ENCODE measurements around the gene RMDN2. TPM values are rescaled to one million over a fixed set of nuclear protein-coding genes. Genes with fewer than 3 reads are reported as not detected.

The RMDN2 gene
- total and polyA plus RNA-seq, 9 of the 15 experiments (the other 6 are each of a cell fraction or from before 2014, with no cell fraction given) = 1.5 to 4.3 (median 2.3) TPM

DNA sequence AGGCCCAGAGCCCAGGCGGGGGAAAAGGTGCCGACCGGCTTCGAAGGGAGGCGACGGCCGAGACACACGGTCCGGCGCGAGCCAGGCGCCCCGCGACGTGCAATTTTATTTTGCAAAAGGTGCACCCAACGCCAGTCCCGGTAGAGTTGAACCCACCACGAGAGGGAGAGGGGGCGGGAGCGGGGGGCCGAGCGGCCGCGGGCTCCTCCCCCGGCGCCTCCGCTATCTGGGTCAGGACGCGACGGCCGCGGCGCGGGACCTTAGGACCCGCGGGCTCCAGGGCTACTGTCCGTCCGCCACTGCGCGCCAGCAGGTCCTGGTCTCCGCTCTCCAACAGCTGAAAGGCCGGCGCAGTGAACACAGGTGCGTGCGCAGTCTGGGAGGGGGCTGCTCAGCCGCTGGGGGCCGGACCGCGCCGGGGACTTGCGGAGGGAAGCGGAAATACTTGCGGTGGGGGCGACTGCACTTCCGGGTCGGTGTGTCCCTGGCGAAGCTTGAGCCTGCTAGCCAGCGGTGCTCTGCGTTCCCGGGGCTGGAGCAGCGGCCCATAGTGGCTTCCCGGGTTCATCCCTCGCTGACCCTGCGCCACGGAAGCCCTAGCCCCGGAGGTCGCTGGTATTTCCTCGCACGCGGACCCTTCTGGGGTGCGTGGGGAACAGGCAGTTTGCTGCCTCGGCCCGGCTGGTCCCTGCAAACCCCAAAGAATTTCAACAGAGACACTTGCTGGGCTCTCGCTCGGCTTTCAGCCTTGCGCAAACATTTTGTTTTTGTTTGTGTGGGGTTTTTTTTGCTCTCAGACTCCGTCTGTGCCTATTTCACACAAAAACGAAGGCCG lies at the start of gene RMDN2 (continued):
- no peak for TF ChIP-seq CUX1 (CRISPR knock-in tag; IDR thresholded peaks at IDR 0.05)
- TF ChIP-seq ZNF79 (CRISPR knock-in tag; IDR thresholded peaks at IDR 0.05; ENCODE audit: low read depth) = no peak
- TF ChIP-seq, protein P1, sequence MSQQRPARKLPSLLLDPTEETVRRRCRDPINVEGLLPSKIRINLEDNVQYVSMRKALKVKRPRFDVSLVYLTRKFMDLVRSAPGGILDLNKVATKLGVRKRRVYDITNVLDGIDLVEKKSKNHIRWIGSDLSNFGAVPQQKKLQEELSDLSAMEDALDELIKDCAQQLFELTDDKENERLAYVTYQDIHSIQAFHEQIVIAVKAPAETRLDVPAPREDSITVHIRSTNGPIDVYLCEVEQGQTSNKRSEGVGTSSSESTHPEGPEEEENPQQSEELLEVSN (IDR thresholded peaks at IDR 0.05; ENCODE audit: borderline replicate concordance in 1 of 2, extremely low read depth in 1 of 2, insufficient read depth in 1 of 2, insufficient read length in 1 of 2, low read depth in 1 of 2, low read length in 1 of 2, poor library complexity in 1 of 2, severe bottlenecking in 1 of 2) = peak; percentile 79 to 94
- peak; percentile 62 for TF ChIP-seq NCOA6 (IDR thresholded peaks at IDR 0.05)
- TF ChIP-seq KDM2B (CRISPR knock-in tag; IDR thresholded peaks at IDR 0.05) = peak; percentile 84; the same call in 1 of the 2 replicates
- no peak for TF ChIP-seq SAP30 (IDR thresholded peaks at IDR 0.05; ENCODE audit: borderline replicate concordance, insufficient read depth, low read depth, low read length, poor library complexity, severe bottlenecking)
- peak; percentile 81 for TF ChIP-seq KDM5B (IDR thresholded peaks at IDR 0.05; ENCODE audit: insufficient replicate concordance, low read depth, low read length)
- peak; percentile 60 for TF ChIP-seq DACH1 (IDR thresholded peaks at IDR 0.05; ENCODE audit: partially characterized antibody)
- peak; percentile 70 for TF ChIP-seq HCFC1 (IDR thresholded peaks at IDR 0.05; ENCODE audit: low read depth, low read length)
- TF ChIP-seq PTTG1 (tag; IDR thresholded peaks at IDR 0.05; ENCODE audit: low read depth) = no peak
- peak in 1 of 2 experiments; percentile 96; a peak in 2 of 4 replicates for TF ChIP-seq KDM4B (IDR thresholded peaks at IDR 0.05; ENCODE audit: borderline replicate concordance in 2 of 2, low read depth in 1 of 2)
- TF ChIP-seq HDAC1 (IDR thresholded peaks at IDR 0.05) = peak in 1 of 2 experiments; percentile 61; a peak in 2 of 4 replicates
- peak; percentile 56 for TF ChIP-seq FOXP1 (CRISPR knock-in tag; IDR thresholded peaks at IDR 0.05)
- no peak for TF ChIP-seq CBFA2T2 (conservative IDR thresholded peaks at IDR 0.05)
- TF ChIP-seq SUPT5H (IDR thresholded peaks at IDR 0.05) = peak; percentile 85
- no peak for TF ChIP-seq ZNF76 (CRISPR knock-in tag; IDR thresholded peaks at IDR 0.05; ENCODE audit: borderline replicate concordance)
- TF ChIP-seq NR3C1 (CRISPR knock-in tag; IDR thresholded peaks at IDR 0.05) = 0 out of 2 replicates have a peak, but pooled peaks have one; percentile 63
- peak; percentile 91 for TF ChIP-seq RBFOX2 (IDR thresholded peaks at IDR 0.05; ENCODE audit: low read depth, low read length)

All from K562 (cell line).